T47D (cell line): ENCODE results near the gene THOP1.
"Not testable (repeated sequence)": the region's sequence is repeated elsewhere in the genome, so short reads cannot be mapped to it uniquely, and the experiment has no call there.

Experiments used
- DNase-seq, 2 experiments: peaks; one replicate each; pipeline versions ENCODE4 v3.0.0 to v3.0.0-alpha.2; 2011 to 2012; ENCODE audit warnings: low read depth in 1 of 2, low spot score in 1 of 2
- JUND ChIP-seq: IDR thresholded peaks from 2 replicates; pipeline ENCODE4 v1.6.1; 2012; ENCODE audit warnings: low read depth
- in situ Hi-C: cut with HindIII; loops from 2 replicates; pipeline ENCODE4 v1.10.0; 2016; ENCODE audit warnings: low sequenced_read_pairs, low pct_unique_long_range_greater_than_20kb

The THOP1 gene

GRCh38 chr19:2777952-2778683, 7.2 kb upstream of the THOP1 start:
- in situ Hi-C loops, result no loop called here
- DNase-seq, result no peak
- TF ChIP-seq JUND, result no peak

- no peak for DNase-seq
- no peak for TF ChIP-seq JUND
- in situ Hi-C loops, result no loop called here
These were observed 6.1 kb upstream of the THOP1 start for GRCh38 chr19:2779121-2779740.

GRCh38 chr19:2780284-2780683, 5.0 kb upstream of the THOP1 start:
- no peak for TF ChIP-seq JUND
- no peak for DNase-seq
- in situ Hi-C loops, result no loop called here

GRCh38 chr19:2782329-2782935, 2.9 kb upstream of the THOP1 start:
- TF ChIP-seq JUND, result no peak
- no peak for DNase-seq
- in situ Hi-C loops, result no loop called here

- peak; percentile 92 to 99 for DNase-seq
- in situ Hi-C loops, result no loop called here
- no peak for TF ChIP-seq JUND
These were observed 2.1 kb upstream of the THOP1 start, which contains the start of gene SGTA for GRCh38 chr19:2782936-2783780. Gene SGTA, minus strand, starts transcription at chr19:2783273. Its CDS starts 14,205 bp downstream, at chr19:2769068.

GRCh38 chr19:2783781-2784145, 1.5 kb upstream of the THOP1 start:
- no peak for TF ChIP-seq JUND
- in situ Hi-C loops, result no loop called here
- DNase-seq, result no peak

- in situ Hi-C loops, result no loop called here
- TF ChIP-seq JUND, result no peak
- peak; percentile 28 to 84 for DNase-seq
These were observed 1.8 kb downstream of the THOP1 start for GRCh38 chr19:2787115-2787514.

GRCh38 chr19:2788237-2788636, 2.9 kb downstream of the THOP1 start:
- no peak for DNase-seq
- no peak for TF ChIP-seq JUND
- in situ Hi-C loops, result no loop called here

- in situ Hi-C loops, result no loop called here
- TF ChIP-seq JUND, result no peak
- no peak for DNase-seq
These were observed 4.9 kb downstream of the THOP1 start for GRCh38 chr19:2790194-2790556.

- in situ Hi-C loops, result no loop called here
- TF ChIP-seq JUND, result no peak
- DNase-seq, result no peak
These were observed 5.4 kb downstream of the THOP1 start for GRCh38 chr19:2790557-2791271.

GRCh38 chr19:2791440-2791839, 6.1 kb downstream of the THOP1 start:
- DNase-seq, result no peak
- no peak for TF ChIP-seq JUND
- in situ Hi-C loops, result no loop called here

GRCh38 chr19:2791876-2792275, 6.6 kb downstream of the THOP1 start:
- DNase-seq, result no peak
- in situ Hi-C loops, result no loop called here
- TF ChIP-seq JUND, result no peak

GRCh38 chr19:2792666-2793065, 7.4 kb downstream of the THOP1 start:
- in situ Hi-C loops, DNase-seq: not testable (repeated sequence)
